Esophagus muscularis mucosa (tissue), 4 donors: ENCODE data around the gene GALNT14.

ENCODE experiments used
- CTCF ChIP-seq, 3 experiments: fragments of 200-600 bp in 2 of 3; fragments of 450-650 bp in 1 of 3; sonication (generic) in 2 of 3; IDR thresholded peaks; one replicate each; pipeline ENCODE4 v1.5.1; 2017 to 2019; ENCODE audit warnings: antibody characterized with exemption in 3 of 3, mild to moderate bottlenecking in 2 of 3, moderate library complexity in 1 of 3
- EP300 ChIP-seq: sonication (generic); formaldehyde crosslinking; IDR thresholded peaks from one replicate; pipeline ENCODE4 v1.6.1; 2017; ENCODE audit warnings: antibody characterized with exemption
- POLR2A ChIP-seq: fragments of 450-650 bp; IDR thresholded peaks from one replicate; pipeline ENCODE4 v1.6.1; 2017; ENCODE audit warnings: antibody characterized with exemption, moderate library complexity, mild to moderate bottlenecking, low read depth
- POLR2AphosphoS5 ChIP-seq, 2 donors: sonication (generic); formaldehyde crosslinking; IDR thresholded peaks; one replicate each; pipeline ENCODE4 v1.6.1; 2017; ENCODE audit warnings: antibody characterized with exemption in 2 of 2

GRCh38 chr2:31004257-31004656 is 134.0 kb downstream of the GALNT14 start:
- no peak for TF ChIP-seq EP300
- TF ChIP-seq CTCF (IDR thresholded peaks at IDR 0.05), result no peak
- no peak for TF ChIP-seq POLR2A
- TF ChIP-seq POLR2AphosphoS5 (IDR thresholded peaks at IDR 0.05), result no peak
